OCI-LY1 (cell line): ENCODE results near the gene ATP6V0B.

Experiments used
- EZH2 ChIP-seq: fragments of 200-600 bp; sonication (generic), shearing (Covaris generic); IDR thresholded peaks from 2 replicates; pipeline ENCODE4 v1.8.0; 2017; ENCODE audit warnings: borderline replicate concordance, mixed run types, mild to moderate bottlenecking, antibody characterized with exemption, low read length, moderate library complexity, mixed read lengths
- TF ChIP-seq, protein P1 (sequence below): fragments of 200-600 bp; sonication (generic), shearing (Covaris generic); IDR thresholded peaks from 2 replicates; pipeline ENCODE4 v1.5.1; 2017; ENCODE audit warnings: mild to moderate bottlenecking, antibody characterized with exemption, low read length, moderate library complexity, mixed read lengths

DNA sequence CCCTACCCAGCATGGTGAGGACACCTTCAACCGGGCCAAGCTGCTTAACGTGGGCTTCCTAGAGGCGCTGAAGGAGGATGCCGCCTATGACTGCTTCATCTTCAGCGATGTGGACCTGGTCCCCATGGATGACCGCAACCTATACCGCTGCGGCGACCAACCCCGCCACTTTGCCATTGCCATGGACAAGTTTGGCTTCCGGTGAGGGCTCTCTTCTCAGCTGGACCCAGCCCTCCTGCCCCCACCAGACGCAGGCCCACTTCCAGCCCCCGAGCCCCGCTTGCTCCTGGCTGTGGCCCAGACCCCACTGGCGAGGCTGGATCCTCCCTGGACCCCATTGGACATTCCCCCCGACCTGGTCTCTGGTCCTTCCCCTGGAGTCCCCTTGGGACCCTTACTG is 10.1 kb downstream of the ATP6V0B start:
- TF ChIP-seq, protein P1, sequence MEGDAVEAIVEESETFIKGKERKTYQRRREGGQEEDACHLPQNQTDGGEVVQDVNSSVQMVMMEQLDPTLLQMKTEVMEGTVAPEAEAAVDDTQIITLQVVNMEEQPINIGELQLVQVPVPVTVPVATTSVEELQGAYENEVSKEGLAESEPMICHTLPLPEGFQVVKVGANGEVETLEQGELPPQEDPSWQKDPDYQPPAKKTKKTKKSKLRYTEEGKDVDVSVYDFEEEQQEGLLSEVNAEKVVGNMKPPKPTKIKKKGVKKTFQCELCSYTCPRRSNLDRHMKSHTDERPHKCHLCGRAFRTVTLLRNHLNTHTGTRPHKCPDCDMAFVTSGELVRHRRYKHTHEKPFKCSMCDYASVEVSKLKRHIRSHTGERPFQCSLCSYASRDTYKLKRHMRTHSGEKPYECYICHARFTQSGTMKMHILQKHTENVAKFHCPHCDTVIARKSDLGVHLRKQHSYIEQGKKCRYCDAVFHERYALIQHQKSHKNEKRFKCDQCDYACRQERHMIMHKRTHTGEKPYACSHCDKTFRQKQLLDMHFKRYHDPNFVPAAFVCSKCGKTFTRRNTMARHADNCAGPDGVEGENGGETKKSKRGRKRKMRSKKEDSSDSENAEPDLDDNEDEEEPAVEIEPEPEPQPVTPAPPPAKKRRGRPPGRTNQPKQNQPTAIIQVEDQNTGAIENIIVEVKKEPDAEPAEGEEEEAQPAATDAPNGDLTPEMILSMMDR, result no peak
- TF ChIP-seq EZH2, result no peak
